Liver (tissue), 3 donors: ENCODE measurements around the gene SLC38A2.

Source experiments
- ATF3 ChIP-seq: IDR thresholded peaks from 2 replicates; pipeline ENCODE4 v1.6.1; 2016; ENCODE audit warnings: antibody characterized with exemption
- CTCF ChIP-seq: fragments of 150-350 bp; IDR thresholded peaks from 2 replicates; pipeline ENCODE4 v1.5.1; 2017; ENCODE audit warnings: improper control_type of control experiment, low read depth, low read length; ENCODE audit not compliant: missing input control
- FOXA1 ChIP-seq: IDR thresholded peaks from 2 replicates; pipeline ENCODE4 v1.6.1; 2016; ENCODE audit warnings: antibody characterized with exemption
- MAX ChIP-seq: IDR thresholded peaks from 2 replicates; pipeline ENCODE4 v1.6.1; 2016; ENCODE audit warnings: antibody characterized with exemption
- RAD21 ChIP-seq, 2 donors: IDR thresholded peaks; 2 replicates each; pipeline ENCODE4 v1.6.1; 2016; ENCODE audit warnings: antibody characterized with exemption in 2 of 2, mild to moderate bottlenecking in 2 of 2
- REST ChIP-seq: IDR thresholded peaks from 2 replicates; pipeline ENCODE4 v1.6.1; 2016; ENCODE audit warnings: antibody characterized with exemption, mild to moderate bottlenecking
- RXRA ChIP-seq, 2 donors: IDR thresholded peaks; 2 replicates each; pipeline ENCODE4 v1.6.1; 2017 to 2018; ENCODE audit warnings: antibody characterized with exemption in 2 of 2, mild to moderate bottlenecking in 1 of 2
- SP1 ChIP-seq: IDR thresholded peaks from 2 replicates; pipeline ENCODE4 v1.6.1; 2018; ENCODE audit warnings: antibody characterized with exemption, mild to moderate bottlenecking
- TAF1 ChIP-seq: conservative IDR thresholded peaks from 2 replicates; pipeline ENCODE4 v1.6.1; 2016; ENCODE audit warnings: antibody characterized with exemption, mild to moderate bottlenecking
- ZBTB33 ChIP-seq: IDR thresholded peaks from 2 replicates; pipeline ENCODE4 v1.6.1; 2016; ENCODE audit warnings: antibody characterized with exemption
- donor health status: healthy.
- donor health status: healthy.

- TF ChIP-seq SP1 (peak; percentile 66), CTCF (no peak), RAD21 (IDR thresholded peaks at IDR 0.05) (peak in 1 of 2 donors; percentile 37), RXRA (IDR thresholded peaks at IDR 0.05) (no peak), MAX (no peak), ZBTB33 (no peak), FOXA1 (no peak), TAF1 (peak; percentile 44), REST (peak; percentile 64), ATF3 (no peak)
These were observed 10.5 kb upstream of the SLC38A2 start for GRCh38 chr12:46382964-46383653.
